Gastroesophageal sphincter (tissue), 4 donors: ENCODE results near the gene EEF1A2. TPM values are rescaled to one million over a fixed set of nuclear protein-coding genes. Genes with fewer than 3 reads are reported as not detected.

ENCODE experiments used
- ATAC-seq: fragments of 150-250 bp; one replicate; pipeline ENCODE4 v1.9.1; 2016; ENCODE audit warnings: mild to moderate bottlenecking, moderate library complexity
- H3K27ac ChIP-seq, 4 donors: fragments of 200-600 bp; sonication (generic) in 3 of 4; 1 replicate in 3 of 4; 2 replicates in 1 of 4; pipeline ENCODE4 v1.5.1; 2016 to 2019
- H3K27me3 ChIP-seq: fragments of 200-600 bp; sonication (generic); one replicate; pipeline ENCODE4 v1.5.1; 2019
- H3K36me3 ChIP-seq, 2 donors: fragments of 200-600 bp; sonication (generic); one replicate each; pipeline ENCODE4 v1.5.1; 2019; ENCODE audit warnings: control low read depth in 1 of 2
- H3K4me1 ChIP-seq, 3 donors: fragments of 200-600 bp; sonication (generic); 1 replicate in 2 of 3; 2 replicates in 1 of 3; pipeline ENCODE4 v1.5.1; 2016 to 2019; ENCODE audit warnings: control low read depth in 2 of 3
- H3K4me3 ChIP-seq, 2 donors: fragments of 200-600 bp; sonication (generic); one replicate each; pipeline ENCODE4 v1.5.1; 2019; ENCODE audit warnings: mild to moderate bottlenecking in 1 of 2, moderate library complexity in 1 of 2
- H3K9me3 ChIP-seq, 3 donors: fragments of 200-600 bp; sonication (generic); one replicate each; pipeline ENCODE4 v1.5.1; 2017 to 2019; ENCODE audit warnings: control low read depth in 2 of 3
- EP300 ChIP-seq: sonication (generic); formaldehyde crosslinking; IDR thresholded peaks from one replicate; pipeline ENCODE4 v1.6.1; 2017; ENCODE audit warnings: antibody characterized with exemption, mild to moderate bottlenecking
- POLR2A ChIP-seq, 2 donors: fragments of 450-650 bp; IDR thresholded peaks; one replicate each; pipeline ENCODE4 v1.6.1; 2017; ENCODE audit warnings: antibody characterized with exemption in 2 of 2, mild to moderate bottlenecking in 2 of 2, moderate library complexity in 1 of 2
- POLR2AphosphoS5 ChIP-seq: sonication (generic); formaldehyde crosslinking; IDR thresholded peaks from one replicate; pipeline ENCODE4 v1.6.1; 2017; ENCODE audit warnings: antibody characterized with exemption
- WGBS, 2 donors: methylation state at CpG; one replicate each; pipeline ENCODE4 v1.1.5; 2018; ENCODE audit warnings: low coverage in 1 of 2; 5-methylcytosine and 5-hydroxymethylcytosine counted together
- total RNA-seq, 4 donors: library from RNA; depleted of rRNA; stranded (reverse); fragments of >200 nt; gene quantifications; one replicate each; pipeline ENCODE4 v1.1.0, GENCODE V29; 2016
- TF ChIP-seq, protein P1 (sequence below), 4 experiments: fragments of 200-600 bp in 2 of 4; fragments of 450-650 bp in 2 of 4; sonication (generic) in 1 of 4; IDR thresholded peaks; one replicate each; pipeline ENCODE4 v1.5.1; 2017 to 2019; ENCODE audit warnings: antibody characterized with exemption in 4 of 4, mild to moderate bottlenecking in 2 of 4, moderate library complexity in 2 of 4

The EEF1A2 gene
- total RNA-seq, 4 donors from 2014 or later: 0.47 to 6.5 (median 3.4) TPM

GRCh38 chr20:63497138-63497945 is 1.5 kb downstream of the EEF1A2 start:
- no peak overlapping the region for H3K27ac ChIP-seq
- TF ChIP-seq, protein P1, sequence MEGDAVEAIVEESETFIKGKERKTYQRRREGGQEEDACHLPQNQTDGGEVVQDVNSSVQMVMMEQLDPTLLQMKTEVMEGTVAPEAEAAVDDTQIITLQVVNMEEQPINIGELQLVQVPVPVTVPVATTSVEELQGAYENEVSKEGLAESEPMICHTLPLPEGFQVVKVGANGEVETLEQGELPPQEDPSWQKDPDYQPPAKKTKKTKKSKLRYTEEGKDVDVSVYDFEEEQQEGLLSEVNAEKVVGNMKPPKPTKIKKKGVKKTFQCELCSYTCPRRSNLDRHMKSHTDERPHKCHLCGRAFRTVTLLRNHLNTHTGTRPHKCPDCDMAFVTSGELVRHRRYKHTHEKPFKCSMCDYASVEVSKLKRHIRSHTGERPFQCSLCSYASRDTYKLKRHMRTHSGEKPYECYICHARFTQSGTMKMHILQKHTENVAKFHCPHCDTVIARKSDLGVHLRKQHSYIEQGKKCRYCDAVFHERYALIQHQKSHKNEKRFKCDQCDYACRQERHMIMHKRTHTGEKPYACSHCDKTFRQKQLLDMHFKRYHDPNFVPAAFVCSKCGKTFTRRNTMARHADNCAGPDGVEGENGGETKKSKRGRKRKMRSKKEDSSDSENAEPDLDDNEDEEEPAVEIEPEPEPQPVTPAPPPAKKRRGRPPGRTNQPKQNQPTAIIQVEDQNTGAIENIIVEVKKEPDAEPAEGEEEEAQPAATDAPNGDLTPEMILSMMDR (IDR thresholded peaks at IDR 0.05): no peak
- no peak for TF ChIP-seq POLR2AphosphoS5
- TF ChIP-seq EP300: no peak
- no peak for TF ChIP-seq POLR2A (IDR thresholded peaks at IDR 0.05)
- WGBS, 2 donors: 91% methylated on average over 4 of the region's 20 CpGs; no CpG with 5 or more reads in 1 of the 2 donors
- H3K9me3 ChIP-seq: no peaks in the 10 kb centered on the region
- H3K4me3 ChIP-seq: no peak overlapping the region
- H3K4me1 ChIP-seq: peaks cover 0 to 48% (median 12%) of the 10 kb centered on the region in 3 donors
- H3K36me3 ChIP-seq: no peaks in the 10 kb centered on the region
- no peak for ATAC-seq
- H3K27me3 ChIP-seq: peaks cover 80% of the 10 kb centered on the region

DNA sequence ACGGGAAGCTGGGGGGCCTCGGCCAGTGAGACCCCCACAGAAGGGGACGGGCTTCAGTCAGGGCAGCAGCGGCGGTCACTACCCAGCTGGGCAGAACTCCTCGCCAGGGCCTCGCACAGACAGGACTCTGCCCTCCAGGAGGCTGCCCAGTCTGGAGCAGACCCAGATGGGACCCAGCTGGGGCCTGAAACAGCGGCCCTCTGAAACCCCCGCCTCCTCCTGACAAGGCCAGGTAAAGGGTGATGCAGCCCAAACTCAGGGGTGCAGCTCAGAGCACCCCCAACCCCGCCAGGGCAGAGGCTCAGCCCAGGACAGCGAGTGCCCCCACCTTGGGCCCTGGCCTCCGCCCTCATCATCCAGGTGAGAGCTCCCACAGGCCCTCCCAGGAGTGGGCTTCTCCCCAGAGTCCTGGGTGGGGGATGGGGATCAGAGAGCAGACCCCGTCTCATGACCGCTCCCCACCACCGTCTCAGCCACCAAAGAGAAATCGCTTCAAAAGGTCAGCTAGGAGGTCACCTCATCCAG is 2.2 kb downstream of the EEF1A2 start:
- Histone ChIP-seq H3K36me3 (no peaks in the 10 kb centered on the region), H3K4me1 (peaks cover 0 to 44% (median 12%) of the 10 kb centered on the region in 3 donors), H3K9me3 (no peaks in the 10 kb centered on the region), H3K4me3 (peak overlapping the region in 1 of 2 donors; percentile 39), H3K27ac (no peak overlapping the region), H3K27me3 (peaks cover 73% of the 10 kb centered on the region)
- WGBS, 2 donors: no CpG with 5 or more reads among the region's 16 CpGs
- peak; percentile 15 for ATAC-seq
- TF ChIP-seq, protein P1 (IDR thresholded peaks at IDR 0.05): no peak
- TF ChIP-seq POLR2A (IDR thresholded peaks at IDR 0.05) (no peak), EP300 (no peak), POLR2AphosphoS5 (no peak)

GRCh38 chr20:63495741-63496595 is 2.9 kb downstream of the EEF1A2 start:
- WGBS, 2 donors: 0% methylated on average over 1 of the region's 48 CpGs; no CpG with 5 or more reads in 1 of the 2 donors
- Histone ChIP-seq H3K4me3 (peak overlapping the region in 1 of 2 donors; percentile 39), H3K9me3 (no peaks in the 10 kb centered on the region), H3K4me1 (peaks cover 0 to 44% (median 12%) of the 10 kb centered on the region in 3 donors), H3K27me3 (peaks cover 72% of the 10 kb centered on the region), H3K27ac (no peak overlapping the region), H3K36me3 (no peaks in the 10 kb centered on the region)
- ATAC-seq: peak; percentile 68
- TF ChIP-seq, protein P1 (IDR thresholded peaks at IDR 0.05): peak in 3 of 4 experiments; percentile 71 to 96 (median 87)
- no peak for TF ChIP-seq EP300

- no peak for ATAC-seq
- no CpG with 5 or more reads among the region's 8 CpGs for WGBS, 2 donors
- Histone ChIP-seq H3K4me3 (no peak overlapping the region), H3K36me3 (no peaks in the 10 kb centered on the region), H3K9me3 (no peaks in the 10 kb centered on the region), H3K27me3 (peaks cover 72% of the 10 kb centered on the region), H3K4me1 (peaks cover 0 to 44% (median 12%) of the 10 kb centered on the region in 3 donors), H3K27ac (no peak overlapping the region)
- TF ChIP-seq POLR2AphosphoS5 (no peak), EP300 (no peak), POLR2A (IDR thresholded peaks at IDR 0.05) (no peak)
- TF ChIP-seq, protein P1 (IDR thresholded peaks at IDR 0.05): no peak
Measured at GRCh38 chr20:63495167-63495720, 3.6 kb downstream of the EEF1A2 start.
